Fibroblast of peridontal ligament (primary cell): Measurements from ENCODE around the gene ERH.
"Not testable (repeated sequence)": the region's sequence is repeated elsewhere in the genome, so short reads cannot be mapped to it uniquely, and the experiment has no call there.

Experiments
- DNase-seq: peaks from one replicate; pipeline ENCODE4 v3.0.0-alpha.2; 2010; ENCODE audit errors: extremely low read depth

The ERH gene

DNA sequence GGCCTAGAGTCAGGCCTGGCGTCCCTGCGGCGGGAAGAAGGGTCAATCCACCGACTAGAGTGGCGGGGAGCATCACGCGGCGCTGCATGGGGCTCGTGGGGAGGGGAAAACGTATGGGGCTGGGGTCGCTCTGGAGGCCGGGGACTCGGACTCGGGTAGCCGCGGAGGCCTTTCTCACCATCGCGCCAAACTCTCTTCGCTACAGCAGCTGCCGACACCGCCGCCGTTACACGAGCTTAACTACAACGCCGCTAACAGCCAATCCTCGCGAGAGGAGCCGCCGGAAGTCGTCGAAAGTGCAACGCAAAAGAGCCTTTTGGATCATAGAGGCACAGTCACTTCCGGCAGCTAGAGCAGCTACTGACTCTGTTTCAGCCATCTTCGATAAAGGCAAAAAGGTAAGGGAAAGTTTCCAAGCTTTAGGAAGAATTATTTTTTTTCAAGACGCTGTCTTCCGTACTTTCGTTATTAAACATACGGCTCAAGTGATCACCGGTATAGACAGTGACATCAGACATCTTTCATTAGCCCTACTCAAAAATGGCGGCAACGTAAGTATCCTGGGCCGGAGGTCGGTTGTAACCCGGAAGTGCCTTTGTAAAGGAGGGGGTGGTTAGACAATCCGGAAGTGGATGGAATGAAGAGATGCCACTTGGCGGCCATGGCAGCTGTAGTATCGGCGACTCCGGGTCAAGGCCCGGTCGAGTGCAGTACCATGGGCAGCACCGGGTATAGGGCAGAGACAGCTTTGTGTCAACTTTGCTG is at the start of gene ERH, which contains the start of gene SLC39A9:
Gene ERH (minus strand): TSS at position 247 of the 765 bp plus-strand sequence. CDS start 66 bp downstream, at position 181.
Gene SLC39A9 (plus strand): TSS at position 640 of the 765 bp plus-strand sequence. CDS start 678 bp downstream, outside the sequence.
- DNase-seq: peak; percentile 98

- no peak for DNase-seq
Observed at GRCh38 chr14:69443296-69443805, 45.3 kb upstream of the ERH start.

GRCh38 chr14:69441948-69442347 is 43.8 kb upstream of the ERH start:
- peak; percentile 67 for DNase-seq

DNA sequence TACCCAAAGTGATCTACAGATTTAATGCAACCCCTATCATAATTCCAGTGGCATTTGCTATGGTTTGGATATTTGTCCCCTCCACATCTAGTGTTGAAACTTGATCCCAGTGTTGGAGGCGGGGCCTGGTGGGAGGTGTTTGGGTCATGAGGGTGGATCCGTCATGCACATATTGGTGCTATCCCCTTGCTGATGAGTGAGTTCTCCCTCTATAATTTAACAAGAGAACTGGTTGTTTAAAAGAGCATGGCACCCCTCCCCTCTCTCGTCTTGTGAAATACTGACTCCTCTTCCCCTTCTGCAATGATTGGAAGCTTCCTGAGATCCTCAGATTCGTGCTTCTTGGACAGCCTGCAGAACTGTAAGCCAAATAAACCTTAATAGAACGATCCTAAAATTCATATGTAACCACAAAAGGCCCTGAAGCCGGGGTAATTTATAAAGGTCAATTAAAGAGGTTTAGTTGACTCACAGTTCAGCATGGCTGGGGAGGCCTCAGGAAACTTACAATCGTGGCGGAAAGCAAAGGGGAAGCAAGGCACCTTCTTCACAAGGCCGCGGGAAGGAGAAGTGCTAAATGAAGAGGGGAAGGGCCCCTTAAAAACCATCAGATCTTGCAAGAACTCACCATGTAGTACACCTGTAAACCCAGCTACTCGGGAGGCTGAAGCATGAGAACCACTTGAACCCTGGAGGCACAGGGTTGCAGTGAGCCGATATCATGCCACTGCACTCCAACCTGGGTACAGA is 41.6 kb upstream of the ERH start:
- no peak for DNase-seq

DNA sequence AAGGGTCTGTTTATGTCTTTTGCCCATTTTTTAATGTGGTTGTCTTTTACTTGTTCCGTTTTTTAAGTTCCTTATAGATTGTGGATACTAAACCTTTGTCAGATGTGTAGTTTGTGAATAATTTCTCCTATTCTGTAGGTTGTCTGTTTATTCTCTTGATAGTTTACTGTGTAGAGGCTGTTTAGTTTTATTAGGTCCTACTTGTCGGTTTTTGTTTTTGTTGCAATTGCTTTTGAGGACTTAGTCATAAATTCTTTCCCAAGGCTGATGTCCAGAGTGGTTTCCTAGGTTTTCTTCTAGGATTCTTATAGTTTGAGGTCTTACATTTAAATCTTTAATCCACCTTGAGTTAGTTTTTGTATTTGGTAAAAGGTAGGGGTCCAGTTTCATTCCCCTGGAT is 34.3 kb upstream of the ERH start:
- DNase-seq: no peak

GRCh38 chr14:69430306-69430939 is 32.3 kb upstream of the ERH start:
- DNase-seq: no peak

- DNase-seq: no peak
Observed at GRCh38 chr14:69429643-69430042, 31.5 kb upstream of the ERH start.

- DNase-seq: no peak
Observed at GRCh38 chr14:69428289-69428998, 30.3 kb upstream of the ERH start.

DNA sequence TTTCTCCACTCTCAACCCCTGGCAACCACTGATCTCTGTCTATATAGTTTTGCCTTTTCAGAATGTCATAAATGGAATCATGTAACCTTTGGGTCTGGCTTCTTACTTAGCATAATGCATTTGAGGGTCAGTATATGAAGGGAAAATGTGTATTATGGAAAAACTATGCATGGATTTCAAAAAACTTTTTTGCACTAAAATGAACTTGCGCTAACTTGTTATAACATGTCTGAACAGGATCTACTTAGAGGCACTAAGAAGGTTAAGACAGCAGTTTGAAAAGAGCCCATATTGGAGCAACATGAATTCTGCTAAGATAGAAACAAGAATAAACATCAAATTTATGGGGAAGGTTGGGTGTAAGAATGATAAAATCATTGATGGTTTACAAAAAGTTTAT is 29.5 kb upstream of the ERH start:
- no peak for DNase-seq

DNA sequence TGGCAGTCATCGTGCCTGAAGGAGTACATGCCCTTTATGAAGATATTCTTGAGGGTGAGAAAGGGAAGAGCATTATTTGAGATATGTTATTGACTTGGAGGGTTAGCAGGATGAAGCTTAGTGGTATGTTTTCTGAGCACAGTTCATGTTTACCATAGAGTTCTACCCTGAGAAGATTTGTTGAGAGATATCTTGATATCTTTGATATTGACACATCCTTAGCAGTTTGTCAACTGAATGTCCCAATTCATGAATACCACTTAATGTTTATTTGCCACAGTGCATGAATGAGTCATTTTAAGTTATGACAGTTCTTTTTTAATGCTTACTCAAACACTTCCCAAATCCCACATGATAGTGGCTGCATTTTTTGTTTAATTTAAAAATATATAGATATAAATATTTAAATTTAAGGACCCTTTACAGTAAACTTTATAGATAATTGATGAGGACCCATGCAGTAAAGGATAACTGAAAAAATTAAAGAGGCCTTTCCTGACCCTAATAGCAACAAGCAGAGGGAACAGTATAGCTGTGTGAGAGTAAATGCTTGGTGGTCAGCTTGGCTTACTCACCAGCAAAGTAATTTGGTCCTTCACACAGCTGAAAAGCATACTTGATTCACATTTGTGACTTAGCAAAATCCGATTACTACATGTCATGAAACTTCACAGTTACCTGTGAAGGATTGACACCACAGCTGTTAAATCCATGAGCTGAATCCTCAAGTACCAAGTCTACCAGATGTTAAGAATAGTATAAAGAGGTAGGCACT is 26.2 kb upstream of the ERH start:
- DNase-seq: peak; percentile 14

DNA sequence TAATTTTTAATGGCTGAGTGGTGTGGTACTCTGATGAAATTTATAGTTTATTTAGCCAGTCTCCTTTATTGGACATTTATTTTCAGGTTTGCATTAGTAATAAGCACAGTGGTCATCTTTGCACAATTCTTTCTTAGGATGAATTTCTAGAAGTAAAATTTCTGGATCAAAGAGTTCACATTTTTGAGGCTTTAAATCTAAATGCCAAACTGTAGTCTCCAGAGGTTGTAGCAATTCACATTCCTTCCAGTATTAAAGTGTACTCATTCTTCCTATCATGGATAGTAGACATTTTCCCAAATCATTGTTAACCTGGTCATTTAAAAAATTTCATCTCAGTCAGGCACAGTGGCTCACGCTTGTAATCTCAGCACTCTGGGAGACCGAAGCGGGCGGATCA is 25.2 kb upstream of the ERH start:
- peak; percentile 65 for DNase-seq

GRCh38 chr14:69416087-69416486 is 18.0 kb upstream of the ERH start:
- not testable (repeated sequence) for DNase-seq

DNA sequence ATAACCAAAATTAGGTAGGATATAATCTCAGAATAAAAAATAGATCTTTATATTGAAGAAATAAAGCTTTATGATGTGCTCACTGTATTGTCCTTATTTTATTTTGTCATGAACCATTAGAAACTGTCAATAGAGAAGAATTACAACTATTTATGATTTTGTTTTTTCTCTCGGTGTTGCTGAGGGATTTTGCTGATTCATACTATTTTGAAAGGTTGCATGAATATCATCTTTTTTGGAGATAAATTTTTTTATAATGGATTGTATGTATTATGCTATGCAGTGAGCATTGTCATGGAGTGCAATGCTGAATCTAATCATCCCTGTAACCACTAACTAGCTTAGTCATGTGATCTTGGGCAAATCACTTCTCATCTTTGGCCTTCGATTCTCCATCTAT is 15.4 kb upstream of the ERH start:
- DNase-seq: no peak

DNA sequence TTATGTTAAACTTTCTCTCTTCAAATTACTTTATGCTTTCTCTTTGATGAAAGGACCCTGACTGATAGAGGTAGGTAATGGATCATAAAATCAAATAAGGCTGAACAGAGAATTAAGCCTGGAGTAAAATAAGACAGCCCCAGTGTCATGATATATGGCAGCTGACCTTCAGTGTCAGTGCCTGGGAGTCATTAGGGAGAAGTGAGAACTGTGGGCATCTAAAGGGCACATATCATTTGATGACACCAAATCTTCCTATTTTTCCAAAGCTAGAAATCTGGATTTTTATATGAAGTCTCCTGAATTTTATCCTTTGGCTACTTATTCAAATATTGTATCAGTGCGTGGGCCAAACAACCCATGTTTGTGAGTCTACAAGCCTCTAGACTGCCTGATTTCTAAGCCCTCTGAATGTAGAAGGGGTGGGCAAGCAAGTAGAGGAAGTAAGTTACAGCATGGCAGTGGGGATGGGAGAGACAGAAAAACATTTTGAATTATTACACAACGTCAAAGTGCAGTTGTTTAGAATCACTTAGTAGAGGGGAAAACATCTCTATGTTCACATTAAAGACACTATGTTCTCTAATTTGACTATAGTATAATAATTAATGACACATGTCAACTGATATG is 10.3 kb upstream of the ERH start:
- no peak for DNase-seq

DNA sequence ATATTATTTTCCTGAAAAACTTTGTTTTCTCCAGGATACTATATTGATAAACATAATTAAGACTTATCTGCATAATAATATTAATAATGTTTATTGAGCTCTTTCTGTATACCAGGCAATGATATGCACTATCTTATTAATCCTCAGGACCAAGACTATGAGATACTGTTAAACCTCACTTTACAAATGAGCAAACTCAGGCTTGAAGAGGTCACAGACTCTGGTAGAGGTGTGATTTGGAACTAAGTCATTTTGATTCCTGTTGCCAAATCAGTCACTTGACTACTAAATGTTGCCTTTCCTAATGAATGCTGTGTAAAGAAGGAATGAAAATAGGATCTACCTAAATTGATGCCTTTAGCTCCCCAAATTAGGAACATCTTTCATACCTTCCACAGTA is 7.7 kb upstream of the ERH start:
- DNase-seq: no peak

- DNase-seq: no peak
Observed at GRCh38 chr14:69404883-69405282, 6.8 kb upstream of the ERH start.

GRCh38 chr14:69404478-69404877 is 6.4 kb upstream of the ERH start:
- DNase-seq: no peak

GRCh38 chr14:69401841-69402240 is 3.7 kb upstream of the ERH start:
- DNase-seq: no peak

DNA sequence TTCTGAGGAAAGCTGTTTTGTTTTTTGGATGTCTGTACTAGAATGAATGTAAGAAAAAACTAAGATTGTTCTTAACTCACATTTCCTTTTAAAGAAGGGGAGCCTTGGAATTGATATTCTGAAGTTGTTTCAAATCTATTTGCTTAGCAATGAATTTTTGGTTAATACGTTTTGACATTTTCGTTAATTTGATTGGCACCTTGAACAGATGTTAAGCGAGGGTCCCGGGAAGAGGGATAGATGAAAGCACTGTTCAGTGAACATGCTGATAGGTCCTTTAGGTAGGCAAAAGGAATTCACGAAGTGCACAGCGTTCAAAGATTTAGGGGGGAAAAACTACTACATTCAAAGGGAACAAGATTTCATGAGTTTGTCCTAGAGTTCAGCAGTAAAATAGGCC is 2.1 kb upstream of the ERH start:
- DNase-seq: no peak

GRCh38 chr14:69399750-69400149 is 1.7 kb upstream of the ERH start:
- DNase-seq: no peak

DNA sequence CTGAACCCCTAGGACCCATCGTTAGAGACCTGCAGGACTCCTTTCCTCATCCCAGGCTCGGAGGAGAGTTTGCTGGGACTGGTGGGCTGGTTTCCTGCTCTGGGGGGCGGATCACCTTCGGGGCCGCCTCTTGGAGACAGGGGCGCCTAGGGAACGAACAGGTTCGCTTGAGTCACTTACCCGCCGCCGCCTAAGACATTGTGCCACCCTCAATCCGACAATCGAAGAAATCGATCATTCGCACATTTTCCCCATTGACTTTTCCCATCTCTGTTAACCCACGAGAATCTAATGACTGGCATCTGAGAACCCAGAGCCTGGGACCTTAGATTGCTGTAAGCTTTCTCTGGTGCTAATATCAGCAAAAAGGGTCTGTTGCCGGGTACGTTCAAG is 715 bp upstream of the ERH start:
- DNase-seq: no peak
